ENCODE measurements around the gene SLC8A2. TPM values are rescaled to one million over a fixed set of nuclear protein-coding genes. Genes with fewer than 3 reads are reported as not detected.

The SLC8A2 gene
- total RNA-seq, 1 donor from 2014 or later = 14.5 TPM

DNA sequence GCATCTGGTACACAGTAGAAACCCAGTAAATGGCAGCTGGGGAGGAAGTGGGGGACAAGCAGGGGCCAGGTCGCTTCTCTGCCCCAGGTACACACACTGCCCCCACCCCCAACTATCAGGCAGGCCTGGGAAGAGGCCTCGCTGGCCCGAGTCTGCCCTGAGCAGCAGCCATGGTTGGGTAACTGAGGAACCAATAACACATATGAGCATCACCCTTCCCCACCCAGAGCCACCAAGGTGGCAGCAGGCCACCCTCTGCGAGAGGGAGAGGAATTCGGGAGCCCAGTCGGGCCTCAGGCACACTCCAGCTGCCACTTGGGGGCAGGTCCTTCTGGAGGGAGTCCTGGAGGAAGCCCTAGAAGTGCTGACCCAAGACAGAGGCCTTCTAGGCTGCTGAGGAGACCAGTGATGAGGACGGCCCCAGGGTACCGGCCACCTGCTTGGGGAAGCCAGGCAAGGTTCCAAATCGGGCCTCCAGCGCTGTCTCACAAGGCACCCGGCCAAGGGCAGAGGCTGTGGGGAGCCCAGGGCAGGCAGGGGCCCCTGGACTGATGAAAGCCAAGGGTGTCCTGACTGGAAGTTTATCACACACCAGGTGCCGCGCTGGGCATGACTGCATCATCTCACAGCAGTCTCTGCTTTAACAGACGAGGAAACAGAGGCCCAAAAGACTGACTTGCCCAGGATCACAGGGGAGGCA, 26.3 kb upstream of the SLC8A2 start:
- Histone ChIP-seq H3K4me2 (no peak overlapping the region), H3K27ac (no peak overlapping the region), H3K4me3 (no peak overlapping the region), H3K9ac (no peak overlapping the region), H3K36me3 (no peaks in the 10 kb centered on the region), H3K4me1 (no peaks in the 10 kb centered on the region), H2AFZ (replicated peaks) (no peak overlapping the region), H3F3A (ENCODE audit: low read depth) (no peaks in the 10 kb centered on the region), H4K20me1 (ENCODE audit: low read depth) (no peaks in the 10 kb centered on the region), H3K79me2 (ENCODE audit: low read depth) (no peaks in the 10 kb centered on the region), H3K27me3 (no peaks in the 10 kb centered on the region), H3K9me3 (ENCODE audit: low read depth) (no peaks in the 10 kb centered on the region)
- DNase-seq (ENCODE audit: low spot score) = no peak
- Mint-ChIP-seq H3K9me3 (no peaks in the 10 kb centered on the region), H3K27me3 (ENCODE audit: insufficient read depth, low read depth) (peaks cover 3% of the 10 kb centered on the region), H3K36me3 (peaks cover 2% of the 10 kb centered on the region), H3K27ac (no peak overlapping the region), H3K4me3 (no peak overlapping the region), H3K4me1 (no peaks in the 10 kb centered on the region)
- TF ChIP-seq EZH2 (IDR thresholded peaks at IDR 0.05) (no peak), EZH2phosphoT487 (IDR thresholded peaks at IDR 0.05) (no peak)
- TF ChIP-seq, protein P1, sequence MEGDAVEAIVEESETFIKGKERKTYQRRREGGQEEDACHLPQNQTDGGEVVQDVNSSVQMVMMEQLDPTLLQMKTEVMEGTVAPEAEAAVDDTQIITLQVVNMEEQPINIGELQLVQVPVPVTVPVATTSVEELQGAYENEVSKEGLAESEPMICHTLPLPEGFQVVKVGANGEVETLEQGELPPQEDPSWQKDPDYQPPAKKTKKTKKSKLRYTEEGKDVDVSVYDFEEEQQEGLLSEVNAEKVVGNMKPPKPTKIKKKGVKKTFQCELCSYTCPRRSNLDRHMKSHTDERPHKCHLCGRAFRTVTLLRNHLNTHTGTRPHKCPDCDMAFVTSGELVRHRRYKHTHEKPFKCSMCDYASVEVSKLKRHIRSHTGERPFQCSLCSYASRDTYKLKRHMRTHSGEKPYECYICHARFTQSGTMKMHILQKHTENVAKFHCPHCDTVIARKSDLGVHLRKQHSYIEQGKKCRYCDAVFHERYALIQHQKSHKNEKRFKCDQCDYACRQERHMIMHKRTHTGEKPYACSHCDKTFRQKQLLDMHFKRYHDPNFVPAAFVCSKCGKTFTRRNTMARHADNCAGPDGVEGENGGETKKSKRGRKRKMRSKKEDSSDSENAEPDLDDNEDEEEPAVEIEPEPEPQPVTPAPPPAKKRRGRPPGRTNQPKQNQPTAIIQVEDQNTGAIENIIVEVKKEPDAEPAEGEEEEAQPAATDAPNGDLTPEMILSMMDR (IDR thresholded peaks at IDR 0.05) = no peak

DNA sequence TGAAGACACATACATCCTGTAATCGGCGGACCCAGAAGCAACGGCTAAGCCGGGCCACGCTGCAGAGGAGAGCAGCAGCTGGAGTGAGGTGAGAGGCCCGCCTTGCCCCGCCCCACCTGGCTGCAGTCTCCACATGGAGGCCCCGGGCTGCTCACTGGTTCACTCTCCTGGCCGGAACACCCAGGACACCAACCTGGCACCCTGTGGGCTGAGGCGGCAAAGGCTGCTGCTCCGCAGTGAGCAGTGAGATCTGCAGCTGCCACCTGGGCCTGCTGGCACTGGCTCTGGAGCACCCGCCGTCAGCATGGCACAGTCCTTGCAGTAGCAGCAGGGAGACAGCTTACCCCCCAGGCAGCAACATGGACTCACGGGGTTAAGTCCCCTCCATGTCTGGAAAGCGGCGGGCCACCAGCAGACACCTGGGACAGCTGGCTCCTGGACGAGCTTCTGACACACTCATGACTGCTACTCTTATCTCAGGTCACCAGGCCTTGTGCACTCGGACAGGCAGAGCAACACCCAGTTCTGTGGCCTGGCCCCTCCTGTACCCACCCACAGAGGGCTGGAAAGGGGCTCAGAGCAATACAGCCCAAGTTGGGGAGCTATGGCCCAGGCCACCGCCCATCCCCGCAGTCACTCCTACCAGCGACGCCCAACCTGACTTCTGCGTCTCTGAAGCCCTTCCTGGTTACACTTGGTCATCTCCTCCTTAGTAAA, 25.5 kb upstream of the SLC8A2 start:
- Mint-ChIP-seq H3K9me3 (no peaks in the 10 kb centered on the region), H3K36me3 (peaks cover 2% of the 10 kb centered on the region), H3K27ac (no peak overlapping the region), H3K4me3 (no peak overlapping the region), H3K27me3 (ENCODE audit: insufficient read depth, low read depth) (peaks cover 2% of the 10 kb centered on the region), H3K4me1 (no peaks in the 10 kb centered on the region)
- Histone ChIP-seq H3K4me3 (no peak overlapping the region), H2AFZ (replicated peaks) (no peak overlapping the region), H4K20me1 (ENCODE audit: low read depth) (no peaks in the 10 kb centered on the region), H3K9me3 (ENCODE audit: low read depth) (no peaks in the 10 kb centered on the region), H3K79me2 (ENCODE audit: low read depth) (no peaks in the 10 kb centered on the region), H3K27ac (no peak overlapping the region), H3K4me2 (no peak overlapping the region), H3K27me3 (no peaks in the 10 kb centered on the region), H3F3A (ENCODE audit: low read depth) (no peaks in the 10 kb centered on the region), H3K9ac (no peak overlapping the region), H3K4me1 (no peaks in the 10 kb centered on the region), H3K36me3 (no peaks in the 10 kb centered on the region)
- no peak for DNase-seq (ENCODE audit: low spot score)
- TF ChIP-seq, protein P1 (IDR thresholded peaks at IDR 0.05) = no peak
- TF ChIP-seq EZH2phosphoT487 (IDR thresholded peaks at IDR 0.05) = no peak
- TF ChIP-seq EZH2 (IDR thresholded peaks at IDR 0.05) = no peak

DNA sequence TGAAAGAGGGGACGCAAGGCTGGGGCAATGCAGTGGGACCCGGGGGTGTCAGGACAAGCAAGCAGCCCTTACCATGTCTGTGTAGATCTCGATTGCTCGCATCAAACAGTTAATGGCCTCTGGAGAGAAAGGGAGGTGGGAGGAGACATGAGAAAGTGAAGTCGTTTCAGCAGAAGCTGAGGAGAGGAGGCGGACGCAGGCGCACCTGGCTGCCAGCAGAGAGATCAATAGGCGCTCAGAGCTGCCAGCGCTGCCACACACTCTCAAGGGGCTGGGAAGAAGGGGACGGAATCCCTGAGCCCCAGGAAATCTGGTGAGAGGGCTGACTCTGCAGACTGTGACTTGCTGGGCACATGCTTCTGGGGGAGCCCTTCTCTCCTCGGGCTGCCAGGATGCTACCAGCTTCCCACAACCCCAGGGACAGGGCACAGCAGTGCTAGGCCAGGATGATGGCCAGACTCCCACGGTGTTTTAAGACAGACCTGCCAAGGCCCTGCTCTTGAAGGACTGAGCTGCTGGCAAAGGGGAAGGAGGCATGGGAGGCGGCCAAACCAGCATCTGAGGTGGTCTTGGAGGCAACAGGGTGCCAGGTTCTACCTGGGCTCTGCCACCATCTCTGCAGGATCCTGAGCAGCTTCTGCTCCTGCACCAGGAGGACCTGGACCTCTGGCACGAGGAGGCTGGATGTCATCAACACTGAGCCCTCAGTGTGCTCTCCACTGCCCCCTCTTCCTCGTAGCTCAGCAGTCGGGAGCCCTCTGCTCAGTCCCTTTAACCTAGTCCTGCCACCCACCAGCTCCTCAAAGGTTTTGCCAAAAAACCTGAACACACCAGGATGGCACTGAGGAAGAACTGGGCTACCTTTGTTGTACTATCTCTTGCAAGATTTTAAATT, 24.0 kb upstream of the SLC8A2 start:
- Histone ChIP-seq H3K4me2 (no peak overlapping the region), H3K9ac (peak overlapping the region; percentile 13), H3K4me3 (no peak overlapping the region), H3K79me2 (ENCODE audit: low read depth) (no peaks in the 10 kb centered on the region), H3K4me1 (no peaks in the 10 kb centered on the region), H3F3A (ENCODE audit: low read depth) (no peaks in the 10 kb centered on the region), H3K9me3 (ENCODE audit: low read depth) (no peaks in the 10 kb centered on the region), H3K36me3 (no peaks in the 10 kb centered on the region), H3K27me3 (no peaks in the 10 kb centered on the region), H3K27ac (no peak overlapping the region), H2AFZ (replicated peaks) (no peak overlapping the region), H4K20me1 (ENCODE audit: low read depth) (no peaks in the 10 kb centered on the region)
- peak overlapping the region; percentile 10 for H3K27ac Mint-ChIP-seq
- DNase-seq (ENCODE audit: low spot score) = no peak
- no peaks in the 10 kb centered on the region for H3K36me3 Mint-ChIP-seq
- TF ChIP-seq EZH2 (IDR thresholded peaks at IDR 0.05) (no peak), EZH2phosphoT487 (IDR thresholded peaks at IDR 0.05) (no peak)
- TF ChIP-seq, protein P1 (IDR thresholded peaks at IDR 0.05) = no peak
- H3K27me3 Mint-ChIP-seq (ENCODE audit: insufficient read depth, low read depth) = no peaks in the 10 kb centered on the region
- no peak overlapping the region for H3K4me3 Mint-ChIP-seq
- H3K4me1 Mint-ChIP-seq = no peaks in the 10 kb centered on the region
- H3K9me3 Mint-ChIP-seq = no peaks in the 10 kb centered on the region
